HG03432 (cell line): ENCODE results near the gene DSC3.
"Not testable (repeated sequence)": the region's sequence is repeated elsewhere in the genome, so short reads cannot be mapped to it uniquely, and the experiment has no call there.

Experiments used
- ATAC-seq: cut with Tn5 transposase; IDR thresholded peaks from one replicate; pipeline ENCODE4 v1.9.1; 2021; ENCODE audit warnings: mild to moderate bottlenecking, moderate library complexity; ENCODE audit not compliant: unreplicated experiment

Gene DSC3

DNA sequence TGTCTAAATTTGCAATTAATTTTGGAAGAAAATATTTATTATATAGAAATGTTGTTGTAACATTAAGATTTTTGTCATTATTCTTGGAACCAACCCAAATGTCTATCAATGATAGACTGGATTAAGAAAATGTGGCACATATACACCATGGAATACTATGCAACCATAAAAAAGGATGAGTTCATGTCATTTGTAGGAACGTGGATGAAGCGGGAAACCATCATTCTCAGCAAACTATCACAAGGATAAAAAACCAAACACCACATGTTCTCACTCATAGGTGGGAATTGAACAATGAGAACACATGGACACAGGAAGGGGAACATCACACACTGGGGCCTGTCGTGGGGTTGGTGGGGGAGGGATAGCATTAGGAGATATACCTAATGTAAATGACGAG is 64.5 kb downstream of the DSC3 start:
- ATAC-seq = not testable (repeated sequence)

GRCh38 chr18:30971338-30971956 is 71.1 kb downstream of the DSC3 start:
- ATAC-seq = no peak

DNA sequence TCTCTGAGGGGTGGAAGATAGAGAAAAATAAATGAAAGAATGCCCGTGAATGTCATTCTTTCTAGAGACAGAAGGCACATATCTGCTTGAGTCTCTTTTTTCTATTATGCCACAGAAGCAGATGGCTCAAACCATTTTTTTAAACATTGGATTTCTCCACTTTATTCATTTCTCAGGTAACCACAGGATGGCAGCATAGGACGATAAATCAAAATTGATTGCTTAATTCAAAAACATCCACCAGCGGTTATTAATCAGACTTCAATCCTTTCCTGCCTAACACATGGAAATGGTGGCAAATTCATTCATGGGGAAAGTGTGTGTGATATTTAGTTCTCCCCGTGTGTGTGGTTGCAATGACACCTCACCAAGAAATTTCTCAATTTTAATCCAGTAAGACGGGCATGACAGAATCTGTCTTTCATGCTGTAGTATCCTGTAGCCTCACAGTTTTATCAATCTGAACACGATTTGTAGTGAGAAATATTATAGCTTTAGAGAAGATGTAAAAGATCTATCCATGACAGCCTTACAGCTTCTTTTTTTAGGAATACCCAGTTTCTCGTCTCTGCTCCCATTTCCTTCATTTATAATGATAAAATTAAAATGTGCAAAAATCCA is 72.2 kb downstream of the DSC3 start:
- ATAC-seq = no peak

GRCh38 chr18:30969670-30970170 is 72.8 kb downstream of the DSC3 start:
- ATAC-seq = no peak

- no peak for ATAC-seq
Measured at GRCh38 chr18:30967701-30968100, 74.8 kb downstream of the DSC3 start.

DNA sequence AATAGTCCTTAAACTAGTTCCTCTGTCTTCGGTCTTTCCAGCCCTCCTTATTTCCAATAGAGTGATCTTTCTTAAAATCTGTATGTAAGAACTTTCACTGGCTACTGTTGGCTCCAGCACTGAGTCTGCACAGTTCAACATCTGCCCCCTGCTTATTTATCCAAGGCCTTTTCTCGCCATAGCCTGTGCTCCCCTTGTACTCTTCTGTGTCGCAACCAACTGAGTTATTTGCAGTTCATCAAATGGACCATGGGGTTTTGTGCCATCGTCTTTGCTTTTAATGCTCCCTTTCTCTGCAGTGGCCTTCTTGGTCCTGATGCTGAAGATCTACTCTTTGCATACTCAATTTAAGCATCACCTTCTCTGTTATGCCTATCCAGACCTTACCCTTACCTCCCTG is 77.3 kb downstream of the DSC3 start:
- ATAC-seq = no peak

- no peak for ATAC-seq
Measured at GRCh38 chr18:30960661-30961060, 81.9 kb downstream of the DSC3 start.

- ATAC-seq = no peak
Measured at GRCh38 chr18:30957066-30957465, 85.5 kb downstream of the DSC3 start.

DNA sequence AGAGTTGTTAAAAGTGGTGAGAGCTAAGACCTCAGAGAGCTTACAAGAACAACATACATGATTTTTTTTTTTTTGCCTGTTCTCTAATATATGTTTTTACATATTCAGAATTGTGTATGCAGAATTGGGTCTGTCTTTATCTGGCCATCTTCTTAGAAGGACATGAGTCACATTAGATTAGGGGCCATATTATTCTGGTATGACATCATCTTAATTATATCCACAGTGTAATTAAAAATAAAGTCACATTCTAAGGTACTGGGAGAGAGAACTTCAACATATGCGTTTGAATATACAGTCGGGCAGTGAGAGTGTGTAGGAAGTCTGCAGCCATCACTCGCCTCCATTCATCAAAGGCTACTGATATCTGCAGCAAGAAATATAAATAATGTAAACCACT is 88.3 kb downstream of the DSC3 start:
- ATAC-seq = no peak

DNA sequence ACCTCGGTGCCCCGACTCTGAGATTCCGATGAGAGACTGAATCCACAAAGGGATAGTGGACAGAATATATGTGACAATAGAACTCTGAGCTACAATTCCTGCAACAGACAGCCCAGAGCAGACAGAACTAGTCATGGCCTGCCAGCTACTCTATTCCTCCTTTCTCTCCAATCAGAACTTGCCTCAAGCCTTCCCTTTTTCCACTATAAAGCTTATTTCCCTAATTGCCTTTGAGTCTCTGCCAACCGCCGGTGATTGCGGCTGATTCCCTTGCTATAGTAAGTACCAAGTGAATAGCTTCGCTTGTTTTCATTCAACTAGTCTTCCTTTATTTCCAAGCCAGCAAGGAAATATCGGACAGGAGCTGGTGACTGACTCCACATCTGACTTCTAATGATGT is 96.8 kb downstream of the DSC3 start:
- no peak for ATAC-seq

GRCh38 chr18:30944773-30945417 is 97.6 kb downstream of the DSC3 start:
- ATAC-seq = no peak

GRCh38 chr18:30940952-30941539 is 101.5 kb downstream of the DSC3 start:
- no peak for ATAC-seq
